Keratinocyte (primary cell): Measurements from ENCODE around the gene MAP2K5. TPM values are rescaled to one million over a fixed set of nuclear protein-coding genes. Genes with fewer than 3 reads are reported as not detected.

ENCODE experiments used
- DNase-seq: peaks from one replicate; pipeline ENCODE4 v3.0.0-alpha.2; 2011; ENCODE audit warnings: low read depth, missing footprints, low spot score
- FAIRE-seq: peaks from 2 replicates; lab custom pipeline; 2011; peaks lifted over from hg19 to GRCh38; lab: Jason Lieb, UNC
- H2AFZ ChIP-seq: 2 replicates; pipeline ENCODE4 v1.6.0; 2012; ENCODE audit warnings: low read length, control low read depth, inconsistent platforms; ENCODE audit not compliant: control insufficient read depth
- H3K27ac ChIP-seq: 2 replicates; pipeline ENCODE4 v1.5.1; 2011; ENCODE audit warnings: low read length; ENCODE audit not compliant: control insufficient read depth, insufficient read depth
- H3K27me3 ChIP-seq: 3 replicates; pipeline ENCODE4 v1.6.0; 2011; ENCODE audit warnings: low read length; ENCODE audit not compliant: control insufficient read depth, insufficient read depth; ENCODE audit errors: extremely low read depth
- H3K36me3 ChIP-seq, 2 experiments: 2 replicates in 1 of 2; 3 replicates in 1 of 2; pipeline ENCODE4 v1.5.1; 2011; ENCODE audit warnings: low read length in 2 of 2, mild to moderate bottlenecking in 1 of 2; ENCODE audit not compliant: control insufficient read depth in 2 of 2, insufficient read depth in 2 of 2; ENCODE audit errors: extremely low read depth in 1 of 2
- H3K4me1 ChIP-seq: 3 replicates; pipeline ENCODE4 v1.5.1; 2011; ENCODE audit warnings: low read length; ENCODE audit not compliant: control insufficient read depth, insufficient read depth; ENCODE audit errors: extremely low read depth
- H3K4me2 ChIP-seq: 3 replicates; pipeline ENCODE4 v1.6.0; 2011; ENCODE audit warnings: low read depth, low read length; ENCODE audit not compliant: control insufficient read depth, insufficient read depth; ENCODE audit errors: extremely low read depth
- H3K4me3 ChIP-seq, 3 experiments: fragments of 200-600 bp in 1 of 3; sonication (generic) in 1 of 3; 2 replicates in 2 of 3; 3 replicates in 1 of 3; pipeline ENCODE4 v1.5.1; 2011 to 2016; ENCODE audit warnings: low read length in 3 of 3, mild to moderate bottlenecking in 3 of 3, control low read depth in 2 of 3, inconsistent platforms in 1 of 3, low read depth in 1 of 3, mixed read lengths in 1 of 3, mixed run types in 1 of 3, moderate library complexity in 1 of 3; ENCODE audit not compliant: control insufficient read depth in 2 of 3, insufficient read depth in 2 of 3; ENCODE audit errors: extremely low read depth in 1 of 3
- H3K79me2 ChIP-seq: 2 replicates; pipeline ENCODE4 v1.6.0; 2012; ENCODE audit warnings: low read length; ENCODE audit not compliant: control insufficient read depth, insufficient read depth
- H3K9ac ChIP-seq: 3 replicates; pipeline ENCODE4 v1.6.0; 2011; ENCODE audit warnings: low read length; ENCODE audit not compliant: control insufficient read depth, insufficient read depth; ENCODE audit errors: extremely low read depth
- H3K9me1 ChIP-seq: 3 replicates; pipeline ENCODE4 v1.6.0; 2011; ENCODE audit warnings: low read length; ENCODE audit not compliant: control insufficient read depth, insufficient read depth; ENCODE audit errors: extremely low read depth
- H3K9me3 ChIP-seq: 2 replicates; pipeline ENCODE4 v1.5.1; 2012; ENCODE audit warnings: low read depth, low read length; ENCODE audit not compliant: control insufficient read depth
- H4K20me1 ChIP-seq: 3 replicates; pipeline ENCODE4 v1.6.0; 2011; ENCODE audit warnings: low read length; ENCODE audit not compliant: control insufficient read depth, insufficient read depth; ENCODE audit errors: extremely low read depth
- EZH2 ChIP-seq: IDR thresholded peaks from one replicate; pipeline ENCODE4 v1.6.1; 2012; ENCODE audit warnings: inconsistent platforms, mild to moderate bottlenecking, low read length, moderate library complexity
- dilution Hi-C: fragments of 300-500 bp; cut with MboI; formaldehyde crosslinking; loops from one replicate; pipeline ENCODE4 v1.7.0; 2020; ENCODE audit warnings: low sequenced_read_pairs; ENCODE audit not compliant: extremely low pct_ligation_motif_present
- polyA plus RNA-seq, 5 experiments: library from polyadenylated mRNA; depleted of rRNA in 3 of 5; stranded (reverse) in 3 of 5; stranded (forward) in 1 of 5; unstranded in 1 of 5; fragments of >200 nt; gene quantifications; 1 replicate in 1 of 5; 2 replicates in 3 of 5; 3 replicates in 1 of 5; pipeline versions ENCODE4 v1.2.1 to v1.2.3, GENCODE V29; 2011 to 2012; ENCODE audit warnings: missing spikeins in 2 of 5, low read depth in 1 of 5, low replicate concordance in 1 of 5
- TF ChIP-seq, protein P1 (sequence below), 3 experiments: IDR thresholded peaks in 1 of 3; conservative IDR thresholded peaks in 1 of 3; optimal IDR thresholded peaks in 1 of 3; 2 replicates in 2 of 3; 3 replicates in 1 of 3; pipeline versions ENCODE3 to v1.5.1; 2011; ENCODE audit warnings: low read length in 3 of 3, mild to moderate bottlenecking in 3 of 3, moderate library complexity in 2 of 3, control low read depth in 1 of 3, inconsistent platforms in 1 of 3; ENCODE audit not compliant: insufficient read depth in 2 of 3; ENCODE audit errors: extremely low read depth in 1 of 3

MAP2K5 gene
- polyA plus RNA-seq, 1 donor (not counting 4 experiments of a cell fraction or from before 2014, with no cell fraction given) = 3.6 TPM

DNA sequence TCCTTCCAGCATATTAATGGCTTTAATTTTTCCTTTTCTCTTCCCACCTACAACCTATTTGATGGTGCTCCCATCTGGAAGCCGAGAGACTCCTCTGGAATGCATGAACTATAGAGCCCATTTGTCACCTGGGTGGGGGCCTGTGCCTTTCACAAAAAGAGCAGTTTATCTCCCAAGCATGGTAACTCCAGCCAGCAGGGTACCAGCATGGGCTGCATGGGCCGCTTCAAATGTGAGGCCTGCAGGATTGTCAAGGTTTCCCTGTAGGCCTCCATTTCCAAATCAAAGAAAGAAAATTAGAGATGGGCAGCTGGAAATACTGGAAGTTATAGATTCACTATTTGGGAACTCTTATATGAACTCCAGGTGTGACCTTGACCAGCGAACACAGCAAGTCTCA lies 232.1 kb downstream of the MAP2K5 start:
- Histone ChIP-seq H3K9ac (no peak overlapping the region), H3K4me3 (no peak overlapping the region), H4K20me1 (no peaks in the 10 kb centered on the region), H3K36me3 (no peaks in the 10 kb centered on the region), H3K27ac (no peak overlapping the region), H3K9me3 (no peaks in the 10 kb centered on the region), H3K27me3 (no peaks in the 10 kb centered on the region), H3K79me2 (no peaks in the 10 kb centered on the region), H3K9me1 (no peaks in the 10 kb centered on the region), H2AFZ (no peak overlapping the region), H3K4me1 (no peaks in the 10 kb centered on the region), H3K4me2 (no peak overlapping the region)
- no peak for DNase-seq
- dilution Hi-C loops = no loop called here
- TF ChIP-seq EZH2 = no peak
- TF ChIP-seq, protein P1, sequence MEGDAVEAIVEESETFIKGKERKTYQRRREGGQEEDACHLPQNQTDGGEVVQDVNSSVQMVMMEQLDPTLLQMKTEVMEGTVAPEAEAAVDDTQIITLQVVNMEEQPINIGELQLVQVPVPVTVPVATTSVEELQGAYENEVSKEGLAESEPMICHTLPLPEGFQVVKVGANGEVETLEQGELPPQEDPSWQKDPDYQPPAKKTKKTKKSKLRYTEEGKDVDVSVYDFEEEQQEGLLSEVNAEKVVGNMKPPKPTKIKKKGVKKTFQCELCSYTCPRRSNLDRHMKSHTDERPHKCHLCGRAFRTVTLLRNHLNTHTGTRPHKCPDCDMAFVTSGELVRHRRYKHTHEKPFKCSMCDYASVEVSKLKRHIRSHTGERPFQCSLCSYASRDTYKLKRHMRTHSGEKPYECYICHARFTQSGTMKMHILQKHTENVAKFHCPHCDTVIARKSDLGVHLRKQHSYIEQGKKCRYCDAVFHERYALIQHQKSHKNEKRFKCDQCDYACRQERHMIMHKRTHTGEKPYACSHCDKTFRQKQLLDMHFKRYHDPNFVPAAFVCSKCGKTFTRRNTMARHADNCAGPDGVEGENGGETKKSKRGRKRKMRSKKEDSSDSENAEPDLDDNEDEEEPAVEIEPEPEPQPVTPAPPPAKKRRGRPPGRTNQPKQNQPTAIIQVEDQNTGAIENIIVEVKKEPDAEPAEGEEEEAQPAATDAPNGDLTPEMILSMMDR (optimal IDR thresholded peaks at IDR 0.05 in 1 of 3, IDR thresholded peaks at IDR 0.05 in 1 of 3, conservative IDR thresholded peaks at IDR 0.05 in 1 of 3; ENCODE audit: extremely low read depth in 1 of 3, insufficient read depth in 2 of 3, low read length in 3 of 3) = no peak
- FAIRE-seq = no peak

DNA sequence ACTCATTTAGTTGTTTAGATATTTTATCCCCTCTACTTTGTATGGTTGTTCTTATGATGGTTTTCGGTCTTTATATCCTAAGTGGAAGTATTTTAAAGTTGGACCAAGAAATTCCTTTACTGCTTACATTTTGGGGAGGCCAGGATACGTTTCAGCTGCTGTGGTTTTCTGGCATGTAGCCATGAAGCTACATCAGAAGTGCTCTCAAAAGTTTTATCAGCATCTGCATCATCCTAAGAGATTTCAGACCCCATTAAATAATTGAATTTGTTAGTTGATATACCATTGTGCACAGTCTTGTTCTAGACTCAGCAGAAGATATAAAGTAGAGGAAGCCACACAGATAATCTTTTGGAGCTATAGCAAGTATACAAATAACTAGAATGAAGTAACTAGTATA lies 232.7 kb downstream of the MAP2K5 start:
- no peak for FAIRE-seq
- H3K79me2 ChIP-seq = no peaks in the 10 kb centered on the region
- no peaks in the 10 kb centered on the region for H3K36me3 ChIP-seq
- no peak for TF ChIP-seq EZH2
- TF ChIP-seq, protein P1 (optimal IDR thresholded peaks at IDR 0.05 in 1 of 3, IDR thresholded peaks at IDR 0.05 in 1 of 3, conservative IDR thresholded peaks at IDR 0.05 in 1 of 3; ENCODE audit: extremely low read depth in 1 of 3, insufficient read depth in 2 of 3, low read length in 3 of 3) = no peak
- no peak overlapping the region for H2AFZ ChIP-seq
- no peaks in the 10 kb centered on the region for H3K9me1 ChIP-seq
- no peak overlapping the region for H3K9ac ChIP-seq
- H3K4me3 ChIP-seq = no peak overlapping the region
- H3K4me1 ChIP-seq = no peaks in the 10 kb centered on the region
- DNase-seq = no peak
- no peaks in the 10 kb centered on the region for H3K27me3 ChIP-seq
- H3K9me3 ChIP-seq = no peaks in the 10 kb centered on the region
- dilution Hi-C loops = no loop called here
- no peaks in the 10 kb centered on the region for H4K20me1 ChIP-seq
- no peak overlapping the region for H3K27ac ChIP-seq
- H3K4me2 ChIP-seq = no peak overlapping the region
